Astrocyte of the hippocampus (primary cell): ENCODE results near the gene CD164L2.
"Not testable (repeated sequence)": the region's sequence is repeated elsewhere in the genome, so short reads cannot be mapped to it uniquely, and the experiment has no call there.

ENCODE experiments used
- DNase-seq: peaks from one replicate; pipeline ENCODE4 v3.0.0; 2011; ENCODE audit warnings: low read depth, low spot score

Gene CD164L2

GRCh38 chr1:27384797-27385196, 1.7 kb upstream of the CD164L2 start:
- not testable (repeated sequence) for DNase-seq

GRCh38 chr1:27383661-27384060, 528 bp upstream of the CD164L2 start:
- no peak for DNase-seq

GRCh38 chr1:27381969-27382762, 967 bp downstream of the CD164L2 start:
- no peak for DNase-seq

- no peak for DNase-seq
Observed at GRCh38 chr1:27380766-27381733, 2.1 kb downstream of the CD164L2 start.

- DNase-seq = no peak
Observed at GRCh38 chr1:27380224-27380623, 2.9 kb downstream of the CD164L2 start.

GRCh38 chr1:27379564-27380122, 3.5 kb downstream of the CD164L2 start:
- DNase-seq = no peak

- no peak for DNase-seq
Observed at GRCh38 chr1:27377760-27378495, 5.2 kb downstream of the CD164L2 start.

- DNase-seq = no peak
Observed at GRCh38 chr1:27374362-27375086, 8.6 kb downstream of the CD164L2 start, which contains the start of gene FCN3. Gene FCN3, minus strand, starts transcription at chr1:27374824. Its CDS starts 6 bp downstream, at chr1:27374818.

GRCh38 chr1:27372808-27373690, 10.1 kb downstream of the CD164L2 start:
- no peak for DNase-seq

- DNase-seq = no peak
Observed at GRCh38 chr1:27372022-27372807, 10.9 kb downstream of the CD164L2 start.

- no peak for DNase-seq
Observed at GRCh38 chr1:27368869-27369582, 14.1 kb downstream of the CD164L2 start.

GRCh38 chr1:27367160-27367650, 15.9 kb downstream of the CD164L2 start:
- no peak for DNase-seq

GRCh38 chr1:27366411-27367159, 16.5 kb downstream of the CD164L2 start, which contains the start of gene MAP3K6:
Gene MAP3K6, minus strand, starts transcription at chr1:27366961. Its CDS starts 364 bp downstream, at chr1:27366597.
- peak; percentile 88 for DNase-seq

- DNase-seq = peak; percentile 90
Observed at GRCh38 chr1:27366113-27366410, 17.1 kb downstream of the CD164L2 start.

- peak; percentile 95 for DNase-seq
Observed at GRCh38 chr1:27365372-27366112, 17.6 kb downstream of the CD164L2 start.

- DNase-seq = no peak
Observed at GRCh38 chr1:27364696-27365371, 18.3 kb downstream of the CD164L2 start.
